Fibroblast of lung (primary cell): ENCODE results near the gene IL36A.

ENCODE experiments used
- CTCF ChIP-seq, 2 donors: IDR thresholded peaks in 1 of 2; conservative IDR thresholded peaks in 1 of 2; 1 replicate in 1 of 2; 2 replicates in 1 of 2; pipeline ENCODE4 v1.5.1; 2011 to 2012; ENCODE audit warnings: low read length in 2 of 2, control low read depth in 1 of 2, inconsistent platforms in 1 of 2, low read depth in 1 of 2, mild to moderate bottlenecking in 1 of 2
- EZH2 ChIP-seq: IDR thresholded peaks from 2 replicates; pipeline ENCODE4 v1.5.1; 2012; ENCODE audit warnings: low read length, control low read depth, mild to moderate bottlenecking; ENCODE audit errors: missing control alignments

GRCh38 chr2:113005030-113005509 is at the start of gene IL36A:
- TF ChIP-seq CTCF (conservative IDR thresholded peaks at IDR 0.05 in 1 of 2, IDR thresholded peaks at IDR 0.05 in 1 of 2; ENCODE audit: low read depth in 1 of 2, low read length in 2 of 2) (no peak), EZH2 (no peak)
